ENCODE data around the gene SIPA1L3. TPM values are rescaled to one million over a fixed set of nuclear protein-coding genes. Genes with fewer than 3 reads are reported as not detected.

SIPA1L3 gene
- polyA plus RNA-seq, 1 of the 3 experiments (the other 2 are of a cell fraction): 11.6 TPM

GRCh38 chr19:37932985-37933936 is 26.3 kb downstream of the SIPA1L3 start (continued):
- TF ChIP-seq MAX (IDR thresholded peaks at IDR 0.05; ENCODE audit: low read depth): peak; percentile 22; the same call in 1 of the 2 replicates
- TF ChIP-seq FOXJ3 (CRISPR knock-in tag; IDR thresholded peaks at IDR 0.05): no peak
- peak; percentile 45; the same call in 1 of the 2 replicates for TF ChIP-seq NFIC (IDR thresholded peaks at IDR 0.05; ENCODE audit: borderline replicate concordance)
- peak; percentile 87 for TF ChIP-seq FOSL2 (IDR thresholded peaks at IDR 0.05; ENCODE audit: borderline replicate concordance, low read depth)
- TF ChIP-seq GATA2 (CRISPR knock-in tag; IDR thresholded peaks at IDR 0.05): no peak
- no peak for TF ChIP-seq EZH2phosphoT487 (IDR thresholded peaks at IDR 0.05; ENCODE audit: borderline replicate concordance, low read depth)

- WGBS (ENCODE audit: low lambda C conversion rate): 81% methylated on average over 9 of the region's 9 CpGs
- TF ChIP-seq EP300 (IDR thresholded peaks at IDR 0.05; ENCODE audit: borderline replicate concordance in 1 of 2, low read depth in 1 of 2, low read length in 1 of 2): no peak
- no peak for TF ChIP-seq JUND (IDR thresholded peaks at IDR 0.05)
- no peak for TF ChIP-seq ELF1 (IDR thresholded peaks at IDR 0.05)
- no peak for TF ChIP-seq RAD21 (IDR thresholded peaks at IDR 0.05; ENCODE audit: low read length)
- no peak for TF ChIP-seq CHD2 (IDR thresholded peaks at IDR 0.05; ENCODE audit: low read length, partially characterized antibody)
- no peak for TF ChIP-seq SMC3 (IDR thresholded peaks at IDR 0.05; ENCODE audit: low read depth, low read length)
- no peak for TF ChIP-seq MXI1 (IDR thresholded peaks at IDR 0.05; ENCODE audit: low read depth, low read length)
- no peak for TF ChIP-seq GABPA (IDR thresholded peaks at IDR 0.05; ENCODE audit: low read depth)
- TF ChIP-seq TAF1 (IDR thresholded peaks at IDR 0.05; ENCODE audit: borderline replicate concordance, low read depth, low read length): no peak
- TF ChIP-seq TEAD4 (IDR thresholded peaks at IDR 0.05; ENCODE audit: borderline replicate concordance, insufficient read depth): no peak
- TF ChIP-seq POLR2AphosphoS5 (IDR thresholded peaks at IDR 0.05; ENCODE audit: low read depth, low read length): no peak
- TF ChIP-seq NFIC (IDR thresholded peaks at IDR 0.05; ENCODE audit: borderline replicate concordance): no peak
- no peak for TF ChIP-seq NRF1 (IDR thresholded peaks at IDR 0.05; ENCODE audit: low read depth, low read length)
- no peak for TF ChIP-seq USF1 (IDR thresholded peaks at IDR 0.05; ENCODE audit: borderline replicate concordance, low read depth)
- peaks cover 11 to 15% of the 10 kb centered on the region in 2 experiments; a peak in 2 of 4 replicates for H3K4me1 ChIP-seq (ENCODE audit: control insufficient read depth in 1 of 2, insufficient read depth in 2 of 2, low read depth in 1 of 2, low read length in 1 of 2)
- no peak for DNase-seq
- H3K9ac ChIP-seq: no peak overlapping the region
- H3F3A ChIP-seq (replicated peaks; ENCODE audit: insufficient read depth): peaks cover 23% of the 10 kb centered on the region
- H4K20me1 ChIP-seq (ENCODE audit: insufficient read depth): peaks cover 25% of the 10 kb centered on the region
- CTCF ChIA-PET: interaction anchor here (1.2 to 1.5 kb wide), 2 partner anchors 12 to 31 kb away, joined by 3 to 9 read pairs; no protein-coding TSS in a partner anchor
- no peaks in the 10 kb centered on the region for H3K27me3 ChIP-seq (ENCODE audit: insufficient read depth)
- H3K27ac ChIP-seq (ENCODE audit: low read depth in 2 of 2, low read length in 1 of 2): peak overlapping the region; percentile 48 to 60
- peaks cover 98% of the 10 kb centered on the region for H3K79me2 ChIP-seq (ENCODE audit: insufficient read depth)
- H3K9me3 ChIP-seq: peaks cover 6% of the 10 kb centered on the region; the same call in 1 of the 2 replicates
- no peak overlapping the region for H2AFZ ChIP-seq (ENCODE audit: low read depth)
- no peaks in the 10 kb centered on the region for H3K9me2 ChIP-seq
- peak overlapping the region; percentile 55 for H3K4me2 ChIP-seq
- POLR2A ChIA-PET: no interaction called here
- H3K4me3 ChIP-seq (ENCODE audit: low read depth in 2 of 2, low read length in 1 of 2): no peak overlapping the region
- peaks cover 0 to 20% of the 10 kb centered on the region in 2 experiments for H3K36me3 ChIP-seq (replicated peaks in 1 of 2; ENCODE audit: control insufficient read depth in 1 of 2, insufficient read depth in 2 of 2, low read length in 1 of 2)
Measured at GRCh38 chr19:37933937-37934358, 26.9 kb downstream of the SIPA1L3 start.

Measured in SK-N-SH (cell line).